ENCODE results near the gene CREM. TPM values are rescaled to one million over a fixed set of nuclear protein-coding genes. Genes with fewer than 3 reads are reported as not detected.

The CREM gene
- total RNA-seq, 1 donor from 2014 or later: 28.6 TPM

DNA sequence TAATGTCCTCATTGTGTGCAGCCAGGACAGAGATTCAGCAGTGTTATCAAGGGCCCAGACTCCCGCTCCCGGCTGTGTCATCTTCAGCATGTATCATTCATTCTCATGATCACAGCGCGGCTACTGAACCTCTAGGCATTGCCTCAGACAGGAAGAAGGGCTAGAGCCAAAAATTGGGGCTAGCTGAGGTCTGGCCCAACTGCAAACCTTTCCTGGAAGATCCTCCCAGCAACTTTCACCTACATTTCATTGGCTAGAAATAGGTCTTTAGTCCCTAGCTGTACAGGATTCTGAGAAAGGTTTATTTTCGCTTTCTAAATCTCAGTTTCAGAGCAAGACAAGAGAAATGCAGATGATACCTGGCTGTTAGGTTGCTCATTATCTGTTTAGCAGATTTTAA lies 81.9 kb downstream of the CREM start:
- no peak for DNase-seq
- Mint-ChIP-seq H3K27ac (ENCODE audit: unreplicated experiment) (no peak overlapping the region), H3K9me3 (ENCODE audit: unreplicated experiment) (peaks cover 1% of the 10 kb centered on the region), H3K27me3 (ENCODE audit: unreplicated experiment) (peaks cover under 1% of the 10 kb centered on the region), H3K36me3 (ENCODE audit: unreplicated experiment) (no peaks in the 10 kb centered on the region), H3K4me1 (ENCODE audit: low read depth, unreplicated experiment) (peaks cover 3% of the 10 kb centered on the region), H3K4me3 (ENCODE audit: unreplicated experiment) (no peak overlapping the region)
- TF ChIP-seq, protein P1, sequence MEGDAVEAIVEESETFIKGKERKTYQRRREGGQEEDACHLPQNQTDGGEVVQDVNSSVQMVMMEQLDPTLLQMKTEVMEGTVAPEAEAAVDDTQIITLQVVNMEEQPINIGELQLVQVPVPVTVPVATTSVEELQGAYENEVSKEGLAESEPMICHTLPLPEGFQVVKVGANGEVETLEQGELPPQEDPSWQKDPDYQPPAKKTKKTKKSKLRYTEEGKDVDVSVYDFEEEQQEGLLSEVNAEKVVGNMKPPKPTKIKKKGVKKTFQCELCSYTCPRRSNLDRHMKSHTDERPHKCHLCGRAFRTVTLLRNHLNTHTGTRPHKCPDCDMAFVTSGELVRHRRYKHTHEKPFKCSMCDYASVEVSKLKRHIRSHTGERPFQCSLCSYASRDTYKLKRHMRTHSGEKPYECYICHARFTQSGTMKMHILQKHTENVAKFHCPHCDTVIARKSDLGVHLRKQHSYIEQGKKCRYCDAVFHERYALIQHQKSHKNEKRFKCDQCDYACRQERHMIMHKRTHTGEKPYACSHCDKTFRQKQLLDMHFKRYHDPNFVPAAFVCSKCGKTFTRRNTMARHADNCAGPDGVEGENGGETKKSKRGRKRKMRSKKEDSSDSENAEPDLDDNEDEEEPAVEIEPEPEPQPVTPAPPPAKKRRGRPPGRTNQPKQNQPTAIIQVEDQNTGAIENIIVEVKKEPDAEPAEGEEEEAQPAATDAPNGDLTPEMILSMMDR (IDR thresholded peaks at IDR 0.05; ENCODE audit: partially characterized antibody, unreplicated experiment): no peak

DNA sequence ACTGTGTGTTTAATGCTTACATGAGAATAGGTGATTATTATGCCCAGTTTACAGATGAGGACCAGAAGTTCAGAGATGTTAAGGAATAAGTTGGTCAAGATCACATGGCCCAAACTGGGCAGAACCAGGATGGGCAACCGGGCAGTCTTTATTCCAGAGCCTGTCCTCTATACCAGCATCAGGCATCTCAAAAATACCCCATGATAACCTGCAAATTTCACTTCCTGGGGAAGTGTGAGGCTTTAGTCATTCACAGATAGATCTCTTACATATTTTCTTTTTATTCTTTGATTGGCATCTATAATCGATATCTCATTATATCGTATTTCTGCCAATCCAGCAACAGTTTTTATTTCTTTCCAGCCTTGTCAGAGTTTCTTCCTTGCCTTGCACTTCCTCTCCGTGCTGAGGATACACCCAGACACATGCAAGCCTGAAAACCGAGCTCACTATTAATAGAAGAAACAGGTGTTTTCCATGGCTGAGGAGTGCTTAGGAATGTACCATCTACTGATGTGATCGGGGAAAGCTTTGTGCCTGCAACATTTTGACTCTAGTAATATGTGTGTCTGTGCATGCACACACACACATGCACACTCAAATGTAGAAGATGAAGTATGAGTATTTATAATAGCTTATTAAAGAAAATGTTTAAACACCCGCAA lies 82.4 kb downstream of the CREM start:
- Mint-ChIP-seq H3K36me3 (ENCODE audit: unreplicated experiment) (no peaks in the 10 kb centered on the region), H3K9me3 (ENCODE audit: unreplicated experiment) (peaks cover 2% of the 10 kb centered on the region), H3K27me3 (ENCODE audit: unreplicated experiment) (peaks cover 2% of the 10 kb centered on the region), H3K4me3 (ENCODE audit: unreplicated experiment) (no peak overlapping the region), H3K4me1 (ENCODE audit: low read depth, unreplicated experiment) (peaks cover 6% of the 10 kb centered on the region), H3K27ac (ENCODE audit: unreplicated experiment) (no peak overlapping the region)
- DNase-seq: no peak
- TF ChIP-seq, protein P1 (IDR thresholded peaks at IDR 0.05; ENCODE audit: partially characterized antibody, unreplicated experiment): no peak

DNA sequence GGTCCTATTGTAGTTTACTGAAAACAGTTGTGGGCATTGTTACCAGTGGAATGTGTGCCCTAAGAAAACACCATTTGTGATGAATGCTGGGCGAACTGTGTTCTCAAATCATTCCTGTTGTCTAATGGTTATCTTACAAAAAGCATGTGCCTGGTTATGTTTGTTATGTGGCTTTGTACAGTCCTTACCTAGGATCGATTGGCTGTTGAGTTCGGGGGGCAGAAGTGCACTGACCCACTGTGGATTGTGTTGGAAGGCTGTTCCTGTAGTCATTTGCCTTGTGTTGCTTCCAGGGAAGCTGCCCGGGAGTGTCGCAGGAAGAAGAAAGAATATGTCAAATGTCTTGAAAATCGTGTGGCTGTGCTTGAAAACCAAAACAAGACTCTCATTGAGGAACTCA lies 84.3 kb downstream of the CREM start:
- Mint-ChIP-seq H3K4me3 (ENCODE audit: unreplicated experiment) (no peak overlapping the region), H3K9me3 (ENCODE audit: unreplicated experiment) (peaks cover 3% of the 10 kb centered on the region), H3K4me1 (ENCODE audit: low read depth, unreplicated experiment) (peaks cover 15% of the 10 kb centered on the region), H3K27me3 (ENCODE audit: unreplicated experiment) (peaks cover 2% of the 10 kb centered on the region), H3K36me3 (ENCODE audit: unreplicated experiment) (no peaks in the 10 kb centered on the region), H3K27ac (ENCODE audit: unreplicated experiment) (no peak overlapping the region)
- TF ChIP-seq, protein P1 (IDR thresholded peaks at IDR 0.05; ENCODE audit: partially characterized antibody, unreplicated experiment): no peak
- no peak for DNase-seq

DNA sequence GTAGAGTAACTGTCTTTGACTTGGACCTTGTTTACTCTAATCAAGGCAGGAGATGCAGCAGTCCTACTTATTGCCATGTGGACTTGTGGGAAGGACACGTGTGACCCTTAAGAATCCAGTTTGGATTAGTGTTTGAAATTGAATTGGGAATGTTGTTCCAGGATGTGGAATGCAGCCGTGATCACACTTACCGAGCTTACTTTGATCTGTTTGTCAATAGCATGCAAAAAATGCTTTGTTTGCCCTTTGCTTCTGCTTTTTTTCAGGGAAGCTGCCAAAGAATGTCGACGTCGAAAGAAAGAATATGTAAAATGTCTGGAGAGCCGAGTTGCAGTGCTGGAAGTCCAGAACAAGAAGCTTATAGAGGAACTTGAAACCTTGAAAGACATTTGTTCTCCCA lies 84.7 kb downstream of the CREM start:
- no peak for DNase-seq
- Mint-ChIP-seq H3K9me3 (ENCODE audit: unreplicated experiment) (peaks cover 3% of the 10 kb centered on the region), H3K4me1 (ENCODE audit: low read depth, unreplicated experiment) (peaks cover 15% of the 10 kb centered on the region), H3K27ac (ENCODE audit: unreplicated experiment) (no peak overlapping the region), H3K36me3 (ENCODE audit: unreplicated experiment) (no peaks in the 10 kb centered on the region), H3K27me3 (ENCODE audit: unreplicated experiment) (peaks cover 2% of the 10 kb centered on the region), H3K4me3 (ENCODE audit: unreplicated experiment) (no peak overlapping the region)
- TF ChIP-seq, protein P1 (IDR thresholded peaks at IDR 0.05; ENCODE audit: partially characterized antibody, unreplicated experiment): no peak

DNA sequence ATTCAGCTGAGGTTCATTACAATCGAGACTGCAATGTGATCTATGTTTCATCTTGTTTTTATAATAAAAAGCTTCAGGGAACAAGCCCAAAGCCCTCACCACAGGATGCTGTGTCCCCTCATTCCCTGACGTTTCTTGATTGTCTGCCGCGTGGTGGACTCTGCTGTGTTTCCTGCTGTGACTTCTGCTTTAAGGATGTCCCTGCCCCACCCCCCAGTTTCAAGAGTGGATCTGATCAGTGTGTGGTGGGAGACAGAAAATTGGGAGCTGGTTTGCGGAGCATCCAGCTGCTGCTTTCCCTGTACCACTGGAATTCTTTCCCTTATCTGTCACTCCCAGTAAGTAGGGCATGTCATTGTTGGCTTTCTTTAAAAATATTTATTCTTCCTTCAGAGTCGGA lies 86.2 kb downstream of the CREM start:
- H3K9me3 Mint-ChIP-seq (ENCODE audit: unreplicated experiment): peaks cover 3% of the 10 kb centered on the region
- peaks cover 2% of the 10 kb centered on the region for H3K27me3 Mint-ChIP-seq (ENCODE audit: unreplicated experiment)
- no peak for DNase-seq
- H3K27ac Mint-ChIP-seq (ENCODE audit: unreplicated experiment): no peak overlapping the region
- TF ChIP-seq, protein P1 (IDR thresholded peaks at IDR 0.05; ENCODE audit: partially characterized antibody, unreplicated experiment): no peak
- H3K4me3 Mint-ChIP-seq (ENCODE audit: unreplicated experiment): no peak overlapping the region
- peaks cover 20% of the 10 kb centered on the region for H3K4me1 Mint-ChIP-seq (ENCODE audit: low read depth, unreplicated experiment)
- H3K36me3 Mint-ChIP-seq (ENCODE audit: unreplicated experiment): no peaks in the 10 kb centered on the region
